Amygdala (tissue), 56 donors: Measurements from ENCODE around the gene EPHA3.
"Not testable (repeated sequence)": the region's sequence is repeated elsewhere in the genome, so short reads cannot be mapped to it uniquely, and the experiment has no call there.

Experiments used
- DNase-seq, 56 donors: peaks; one replicate each; lab custom pipeline; 2025; lab: John Stamatoyannopoulos, UW

The EPHA3 gene

DNA sequence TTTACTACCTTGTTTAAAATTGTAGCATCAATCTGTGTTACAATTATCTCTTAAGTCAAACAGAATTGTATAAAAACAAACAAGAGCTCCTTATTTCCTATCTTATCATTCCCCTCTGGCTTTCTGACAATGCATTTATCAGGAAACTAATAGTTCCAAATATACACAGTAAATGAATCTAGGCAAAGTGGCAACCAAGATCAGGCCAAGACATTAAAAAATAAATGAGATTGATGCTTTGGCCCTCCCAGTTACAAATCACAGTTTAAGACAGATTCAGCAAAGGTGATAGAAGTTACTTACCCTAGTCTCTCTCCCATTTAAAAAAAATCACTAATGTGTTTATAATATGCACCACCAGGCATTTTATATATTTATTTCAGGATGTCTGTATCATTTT is 236.7 kb downstream of the EPHA3 start:
- DNase-seq: no peak

DNA sequence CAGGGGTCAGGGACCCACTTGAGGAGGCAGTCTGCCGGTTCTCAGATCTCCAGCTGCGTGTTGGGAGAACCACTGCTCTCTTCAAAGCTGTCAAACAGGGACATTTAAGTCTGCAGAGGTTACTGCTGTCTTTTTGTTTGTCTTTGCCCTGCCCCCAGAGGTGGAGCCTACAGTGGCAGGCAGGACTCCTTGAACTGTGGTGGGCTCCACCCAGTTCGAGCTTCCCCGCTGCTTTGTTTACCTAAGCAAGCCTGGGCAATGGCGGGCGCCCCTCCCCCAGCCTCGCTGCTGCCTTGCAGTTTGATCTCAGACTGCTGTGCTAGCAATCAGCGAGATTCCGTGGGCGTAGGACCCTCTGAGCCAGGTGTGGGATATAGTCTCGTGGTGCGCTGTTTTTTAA is 243.5 kb downstream of the EPHA3 start:
- not testable (repeated sequence) for DNase-seq

DNA sequence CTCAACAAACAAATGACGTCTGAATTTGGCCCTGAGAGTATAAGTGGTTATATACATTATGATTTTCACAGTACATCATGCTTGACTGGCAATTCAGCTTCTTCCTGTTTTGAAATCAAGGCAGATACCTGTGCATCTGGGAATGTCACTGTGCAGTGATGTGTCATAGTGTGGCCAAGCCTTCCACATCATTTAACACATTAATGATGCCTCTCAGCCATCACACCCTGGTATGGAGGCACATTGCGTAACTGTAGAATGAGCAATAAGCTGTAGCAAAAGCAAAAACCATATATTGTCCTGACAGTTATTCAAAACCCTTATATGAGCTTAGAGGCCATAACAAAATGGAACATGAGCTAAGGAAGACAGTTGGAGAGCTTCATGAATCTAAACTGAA is 246.0 kb downstream of the EPHA3 start:
- no peak for DNase-seq

DNA sequence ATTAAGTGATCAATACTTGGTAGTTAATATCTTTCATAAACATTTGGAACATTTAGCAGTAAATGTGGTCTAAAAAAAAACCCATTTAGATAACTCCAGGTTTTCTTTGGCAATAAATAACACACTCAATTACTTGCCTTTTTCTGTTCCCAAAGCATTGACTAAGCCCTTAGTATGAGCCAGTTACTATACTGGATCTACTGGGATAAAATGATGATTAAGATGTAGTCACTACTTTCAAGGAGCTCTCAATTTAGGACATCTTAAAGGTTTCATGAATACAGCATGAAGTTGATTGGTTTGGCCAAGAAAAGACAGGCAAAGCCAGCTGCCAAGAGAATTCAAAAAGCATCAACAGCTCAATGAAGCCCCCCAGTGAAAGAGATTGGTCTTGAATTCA is 250.9 kb downstream of the EPHA3 start:
- DNase-seq: no peak

DNA sequence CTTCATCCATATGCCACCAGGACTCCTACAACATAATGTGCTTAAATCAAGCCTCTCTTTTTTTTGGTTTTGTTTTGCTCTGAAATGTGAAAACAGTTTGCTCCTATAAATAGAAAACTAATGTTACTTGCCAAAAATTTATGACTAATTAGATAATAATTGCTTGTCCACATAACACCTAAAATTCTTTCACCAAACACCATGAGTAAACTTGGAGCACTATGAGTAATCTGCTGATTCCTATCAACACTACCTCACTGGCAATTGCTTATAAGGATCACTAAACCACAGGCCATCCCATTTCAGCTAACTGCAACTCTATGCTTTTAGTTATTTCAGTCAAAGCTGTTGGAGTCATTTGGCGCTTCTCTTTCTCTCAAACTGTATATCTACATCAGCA is 252.7 kb downstream of the EPHA3 start:
- no peak for DNase-seq

DNA sequence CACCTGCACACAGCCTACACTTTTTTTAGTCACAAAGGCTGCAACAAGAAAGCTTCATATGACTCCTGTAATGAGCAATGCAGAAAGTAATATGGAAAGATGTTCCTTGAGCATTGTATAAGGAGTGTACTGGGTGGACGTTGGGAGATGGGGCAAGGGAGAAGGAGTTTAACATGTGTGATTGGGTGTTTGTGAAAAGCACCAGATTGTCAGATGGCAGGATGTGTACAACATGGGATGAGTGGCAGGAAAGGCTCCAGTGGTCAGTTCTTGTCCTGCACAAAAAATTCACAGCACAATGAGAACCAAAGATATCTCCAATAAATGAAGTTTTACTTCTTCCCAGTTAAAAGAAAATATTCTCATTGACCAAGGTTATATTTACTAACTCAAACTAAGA is 255.1 kb downstream of the EPHA3 start:
- DNase-seq: no peak

DNA sequence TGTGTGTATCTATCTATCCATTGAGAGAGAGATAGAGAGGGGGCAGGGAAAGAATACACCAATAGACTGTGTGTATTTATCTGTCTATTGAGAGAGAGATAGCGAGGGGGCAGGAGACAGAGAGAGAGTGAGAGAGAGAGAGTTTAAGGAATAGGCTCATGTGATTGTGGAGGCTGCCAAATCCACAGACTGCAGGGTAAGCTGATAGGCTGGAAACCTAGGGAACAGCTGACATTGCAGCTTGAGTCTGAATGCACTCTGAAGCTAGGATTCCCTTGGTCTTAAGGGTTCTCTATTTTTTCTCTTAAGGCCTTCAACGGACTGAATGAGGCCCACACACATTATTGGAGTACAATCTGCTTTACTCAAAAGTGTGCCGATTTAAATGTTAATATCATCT is 255.8 kb downstream of the EPHA3 start:
- no peak for DNase-seq

DNA sequence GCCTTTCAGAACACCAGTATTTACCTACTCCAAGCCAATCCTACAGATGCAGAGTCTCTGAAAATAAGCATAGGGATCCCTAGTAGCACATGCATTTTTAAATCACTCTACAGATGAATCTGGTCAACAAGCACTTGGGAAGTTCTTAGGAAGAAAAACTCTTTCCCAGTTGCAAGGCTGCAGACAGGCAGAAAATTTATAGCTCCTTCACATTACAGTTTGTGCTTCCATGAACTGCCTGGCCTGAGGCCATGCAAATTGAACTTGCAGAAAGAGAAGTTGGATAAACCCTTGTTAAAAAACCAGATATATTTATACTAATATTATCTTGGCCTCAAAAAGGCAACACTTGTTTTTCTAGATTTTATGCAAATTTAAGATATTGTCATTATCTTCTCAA is 256.9 kb downstream of the EPHA3 start:
- DNase-seq: no peak

DNA sequence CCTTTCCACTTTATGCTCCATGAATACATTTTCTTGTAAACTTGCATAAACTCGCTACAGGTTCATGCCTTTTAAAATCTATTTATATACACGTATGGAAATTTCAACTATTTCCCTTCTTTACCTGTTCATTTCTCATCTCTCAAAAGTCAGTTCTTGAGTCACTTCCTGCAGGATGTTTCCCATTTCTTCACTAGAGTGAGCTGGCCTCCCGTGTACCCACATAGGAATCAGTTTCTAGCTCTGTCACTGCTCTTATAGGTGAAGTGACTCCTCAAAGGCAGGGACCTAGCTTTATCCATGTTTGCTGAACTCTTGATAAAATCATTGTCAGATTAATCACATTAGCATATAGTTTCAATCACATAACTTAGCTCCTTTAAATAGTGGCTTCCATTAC is 259.7 kb downstream of the EPHA3 start:
- no peak for DNase-seq

DNA sequence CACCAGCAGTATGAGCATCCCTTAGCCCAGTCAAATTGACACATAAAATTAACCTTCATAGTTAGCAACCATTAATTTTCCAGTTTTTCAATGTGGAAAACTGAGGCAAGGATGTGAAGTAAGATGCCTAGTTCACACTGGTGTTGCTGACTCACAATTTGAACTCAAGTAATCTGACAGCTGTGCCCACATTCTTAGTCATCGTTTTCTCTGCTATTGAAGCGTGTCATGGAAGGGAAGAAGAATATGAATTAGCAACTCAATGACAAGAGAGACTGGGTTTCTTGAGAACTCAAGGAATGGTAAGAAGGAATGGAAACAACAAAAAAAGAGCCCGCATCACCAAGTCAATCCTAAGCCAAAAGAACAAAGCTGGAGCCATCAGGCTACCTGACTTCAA is 261.4 kb downstream of the EPHA3 start:
- no peak for DNase-seq

DNA sequence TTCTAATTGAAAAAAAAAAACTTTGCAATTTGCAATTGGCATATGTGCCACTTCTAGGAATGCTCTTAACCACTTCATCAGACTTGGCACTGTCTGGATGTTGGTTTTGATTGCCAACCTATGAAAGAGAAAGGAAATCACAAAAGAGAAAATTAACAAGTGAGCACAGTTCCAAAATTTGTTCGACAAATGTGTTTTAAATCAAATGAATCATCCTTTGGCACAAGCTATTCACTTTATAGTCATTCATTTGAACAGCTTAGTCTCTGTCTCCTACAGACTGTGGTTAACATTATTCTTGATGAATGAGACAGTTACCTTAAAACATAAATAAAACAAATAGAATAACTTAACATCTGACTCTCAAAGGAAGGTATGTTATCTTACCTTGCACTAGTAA is 265.0 kb downstream of the EPHA3 start:
- peak in 1 of 56 donors; percentile 7 for DNase-seq

DNA sequence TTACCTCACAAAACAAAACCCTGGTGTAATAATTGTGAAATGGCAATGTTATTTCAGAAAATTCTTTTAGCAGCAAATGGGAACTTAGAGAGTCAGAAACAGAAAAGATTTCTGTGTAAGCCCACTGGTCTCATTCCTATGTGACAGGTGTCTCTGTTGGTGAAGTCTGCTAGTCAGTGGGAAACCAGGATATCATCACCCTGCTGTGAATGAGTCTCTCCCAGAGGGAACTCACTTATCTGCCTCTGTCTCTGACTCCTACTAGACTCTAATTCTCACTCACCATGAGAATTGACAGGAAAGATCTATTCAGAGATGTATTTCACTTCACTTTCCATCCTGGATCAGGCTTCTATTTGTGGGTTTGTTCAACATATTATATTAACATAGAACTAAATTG is 266.0 kb downstream of the EPHA3 start:
- no peak for DNase-seq

DNA sequence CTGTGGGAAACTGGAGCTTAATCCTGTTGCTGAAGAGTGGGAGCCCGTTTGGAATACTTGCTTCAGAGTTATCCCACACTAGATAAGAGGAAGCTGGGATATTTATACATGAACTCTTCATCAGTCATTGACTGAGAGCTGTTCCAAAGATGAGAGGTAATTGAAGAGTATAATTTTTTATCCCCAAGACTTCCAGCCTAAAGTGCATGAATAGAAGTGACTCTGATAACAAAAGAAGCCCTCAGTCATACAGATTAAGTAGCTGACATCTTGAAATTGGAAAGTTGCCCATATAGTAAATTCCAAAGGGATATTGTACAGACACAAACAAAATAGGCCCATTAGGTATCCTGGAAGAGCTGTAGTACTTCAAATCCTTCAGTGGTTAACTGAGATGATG is 268.0 kb downstream of the EPHA3 start:
- DNase-seq: no peak

DNA sequence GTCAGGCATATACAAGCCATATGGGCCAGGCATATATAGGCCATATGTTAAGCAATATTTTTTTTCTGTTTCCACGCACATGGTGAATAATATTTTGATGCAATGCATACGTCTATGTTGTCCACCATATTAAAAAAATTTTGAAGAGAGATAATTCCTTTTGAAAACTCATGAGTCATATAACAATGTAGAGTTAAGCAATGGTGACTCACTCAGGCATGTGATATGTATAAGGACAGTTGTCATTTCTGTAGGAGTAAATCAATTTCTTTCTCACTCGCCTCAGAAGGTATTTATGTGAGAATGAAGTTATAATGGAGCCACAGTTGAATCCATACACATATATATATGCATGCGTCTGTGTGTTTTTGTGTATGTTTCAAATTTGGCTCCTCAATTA is 272.6 kb downstream of the EPHA3 start:
- DNase-seq: no peak

DNA sequence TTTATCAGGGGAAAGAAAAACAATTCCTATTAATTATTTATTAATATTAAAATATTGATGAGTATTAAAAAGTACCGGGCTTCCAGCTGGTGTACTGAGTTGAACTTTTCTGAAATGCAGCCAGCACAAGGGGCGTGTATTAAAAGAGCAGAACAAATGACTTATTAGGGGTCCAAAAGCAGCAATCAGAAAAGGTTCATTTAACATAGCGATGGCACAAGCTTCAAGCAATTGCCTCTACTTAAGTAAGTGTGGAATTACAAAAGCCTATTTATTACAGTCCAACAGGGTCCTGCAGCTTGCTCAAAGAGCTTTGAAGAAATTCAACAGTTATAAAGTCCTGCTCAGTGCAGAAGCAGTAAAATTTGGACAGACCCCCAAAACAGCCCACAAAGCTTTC is 285.6 kb downstream of the EPHA3 start:
- no peak for DNase-seq

DNA sequence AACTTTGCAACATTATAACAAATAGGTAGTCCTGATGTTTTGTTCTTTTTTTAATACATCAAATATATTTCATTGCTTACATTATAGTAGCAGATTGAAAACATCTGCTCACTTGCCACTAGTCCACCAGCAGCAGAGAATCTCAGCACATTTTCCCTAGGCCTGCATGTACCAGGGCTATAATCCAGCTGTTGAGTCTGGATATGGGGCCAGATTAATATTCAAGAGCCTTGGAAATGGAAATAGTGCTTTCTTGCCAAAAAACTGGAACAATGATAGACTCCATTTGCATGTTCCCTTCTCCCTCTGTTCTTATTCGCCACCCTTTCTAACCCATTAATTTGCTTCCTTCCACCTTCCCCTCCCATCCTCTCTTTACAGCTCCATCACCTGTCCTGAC is 288.0 kb downstream of the EPHA3 start:
- DNase-seq: no peak

DNA sequence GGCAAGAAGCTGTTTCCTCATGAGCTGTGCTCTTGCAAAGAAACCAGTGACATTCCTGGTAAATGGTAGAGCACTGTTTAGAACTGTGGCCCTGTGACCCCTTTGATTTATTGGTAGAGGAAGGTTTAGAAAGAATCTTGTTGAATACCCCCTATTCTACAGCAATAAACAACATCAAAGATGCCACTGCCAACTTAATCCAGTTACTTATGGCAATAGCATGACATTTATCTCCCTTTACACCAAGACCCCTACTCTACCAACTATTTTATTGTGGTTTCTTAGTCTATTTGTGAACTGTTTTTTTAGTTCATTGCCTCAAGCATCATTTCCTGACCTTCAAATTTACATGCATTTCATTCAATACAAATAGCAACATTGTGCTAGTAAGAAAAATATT is 288.6 kb downstream of the EPHA3 start:
- DNase-seq: no peak

DNA sequence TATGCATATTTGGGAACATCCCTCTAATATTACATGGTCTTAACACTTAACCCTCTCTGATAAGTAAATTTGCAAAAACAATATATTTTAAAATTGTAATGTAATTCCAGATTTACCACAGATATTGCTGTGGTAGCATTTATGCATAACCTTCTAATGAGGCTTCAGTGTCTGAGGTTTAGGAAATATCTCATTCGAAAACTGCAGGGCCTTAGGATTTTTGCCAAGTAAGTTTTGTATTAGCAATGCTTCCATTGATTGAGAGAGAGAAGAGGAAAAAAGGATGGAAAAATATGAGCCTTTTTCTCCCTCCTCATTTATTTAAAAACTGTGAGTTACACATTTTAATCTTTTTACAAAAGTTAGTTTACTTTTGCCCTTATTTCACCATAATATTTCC is 294.6 kb downstream of the EPHA3 start:
- no peak for DNase-seq

DNA sequence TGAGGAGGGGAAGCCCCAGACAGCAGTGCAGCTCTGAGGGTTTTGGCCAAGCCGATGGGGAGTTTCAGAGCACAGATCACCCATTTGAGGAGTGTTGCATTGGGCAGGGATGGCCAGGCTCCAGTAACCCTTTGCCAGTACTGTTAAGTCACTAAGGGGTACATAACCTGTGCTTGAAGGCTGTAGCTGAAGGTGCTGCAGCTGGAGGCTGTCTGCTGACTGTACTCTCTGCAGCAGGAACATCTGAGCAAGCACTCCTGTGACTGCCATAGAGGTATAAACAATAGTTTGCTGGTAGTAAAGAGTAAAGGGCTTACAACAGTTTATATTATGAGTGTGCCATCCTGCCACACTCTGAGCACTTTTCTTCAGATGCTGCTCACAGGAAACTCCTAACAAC is 297.8 kb downstream of the EPHA3 start:
- peak in 1 of 56 donors; percentile 3 for DNase-seq

DNA sequence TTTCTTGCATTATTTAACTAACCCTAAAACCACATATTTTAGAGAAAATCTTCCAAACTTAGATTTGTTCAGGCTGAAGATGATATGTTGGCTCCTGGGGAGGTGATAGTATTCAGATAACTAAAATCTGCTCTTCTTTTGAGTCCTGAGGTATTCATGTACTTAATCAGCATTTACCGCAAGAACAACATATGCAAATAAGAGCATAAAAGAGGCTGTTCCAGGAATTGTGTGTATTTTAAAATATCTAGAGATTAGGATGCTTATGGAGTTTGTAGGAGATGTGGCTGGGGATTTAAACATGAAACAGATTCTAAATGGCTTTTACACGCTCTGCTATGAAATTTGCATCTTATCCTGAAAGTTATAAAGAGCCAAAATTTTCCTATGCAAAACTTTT is 298.2 kb downstream of the EPHA3 start:
- DNase-seq: no peak

DNA sequence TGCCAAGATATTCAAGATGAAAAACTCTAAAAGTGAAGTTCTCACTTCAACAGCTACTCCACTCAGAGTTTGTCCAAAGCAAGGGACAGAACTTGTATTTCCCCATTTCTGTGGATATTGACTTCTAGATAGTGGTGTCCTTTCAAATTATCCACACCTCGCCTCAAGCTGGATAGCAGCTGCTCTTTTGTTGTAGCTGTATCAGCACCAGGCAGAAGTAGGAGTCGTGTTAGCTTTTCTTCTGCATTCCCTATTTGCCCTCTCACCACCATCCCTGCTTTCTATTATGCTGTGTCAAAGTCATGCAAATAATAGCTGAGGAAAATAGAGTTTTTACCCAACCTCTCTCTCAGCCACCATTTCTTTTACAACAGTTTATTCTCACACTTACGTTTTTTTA is 303.8 kb downstream of the EPHA3 start:
- DNase-seq: no peak

DNA sequence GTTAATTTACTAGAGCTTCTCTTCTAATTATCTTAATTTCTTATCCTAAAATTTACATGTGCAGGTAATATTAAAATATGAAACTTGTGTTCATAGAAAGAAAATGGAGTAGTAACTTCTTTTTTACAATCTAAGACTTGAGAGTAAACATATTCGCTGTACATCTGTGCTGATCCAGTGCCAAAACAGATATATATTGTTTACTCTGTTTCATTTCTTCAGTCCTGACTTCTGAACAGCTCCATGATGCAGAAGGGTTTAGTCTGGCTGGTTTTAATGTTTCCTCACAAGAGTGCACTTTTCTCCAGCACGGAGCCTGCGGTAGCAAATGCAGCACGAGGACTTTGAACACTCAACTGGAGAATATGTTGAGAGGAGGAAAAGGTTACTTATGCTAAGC is 306.8 kb downstream of the EPHA3 start:
- no peak for DNase-seq

DNA sequence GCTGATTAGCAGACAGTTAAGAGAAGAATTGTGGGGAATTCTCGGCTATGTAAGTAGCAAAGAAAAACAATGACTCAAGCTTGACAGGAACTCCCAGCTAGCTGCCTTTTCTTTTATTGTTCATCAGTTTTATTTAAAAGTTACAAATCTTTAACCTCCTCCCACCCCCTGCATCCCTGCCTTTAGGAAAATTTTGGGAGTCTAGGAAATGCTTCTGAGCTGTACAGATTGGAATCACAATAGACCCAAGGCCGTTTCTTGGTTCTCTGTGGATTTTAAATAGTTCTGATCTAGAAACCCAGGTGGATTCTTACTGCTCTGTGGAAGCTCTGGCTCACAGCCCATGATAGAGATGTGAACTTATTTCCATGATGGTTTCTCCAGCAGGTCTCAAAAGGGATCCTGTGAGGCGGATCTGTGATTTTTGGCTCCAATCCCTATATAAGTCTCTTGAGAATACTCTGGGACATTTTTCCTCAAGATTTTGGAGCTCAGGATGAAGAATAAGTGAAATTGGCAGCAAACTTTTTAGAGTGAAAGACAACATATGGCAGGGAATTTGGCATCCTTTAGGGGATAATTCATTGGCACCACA is 312.3 kb downstream of the EPHA3 start:
- no peak for DNase-seq

DNA sequence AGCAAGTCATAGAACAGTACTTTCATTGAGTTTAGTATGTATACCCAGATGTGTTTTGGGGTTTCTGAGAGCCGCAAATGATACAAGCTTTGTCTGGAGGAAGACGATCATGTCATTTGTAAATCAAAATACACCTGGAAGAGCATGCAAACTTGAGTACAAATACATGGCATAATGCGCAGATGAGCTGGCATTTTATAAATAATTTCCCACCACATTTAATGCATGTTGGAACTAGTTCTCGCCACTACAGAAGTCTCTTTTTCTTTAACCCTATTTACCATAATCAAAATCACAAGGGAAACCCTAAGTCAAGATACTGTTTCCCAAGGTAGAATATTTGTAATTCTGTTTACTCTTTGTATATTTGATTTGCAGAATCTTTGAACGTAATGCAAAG is 318.6 kb downstream of the EPHA3 start:
- no peak for DNase-seq
